ENCODE data around the gene NISCH.
"Not testable (repeated sequence)": the region's sequence is repeated elsewhere in the genome, so short reads cannot be mapped to it uniquely, and the experiment has no call there.

Gene NISCH

GRCh38 chr3:52515192-52515591 lies 59.8 kb downstream of the NISCH start:
- DNase-seq, result no peak

DNA sequence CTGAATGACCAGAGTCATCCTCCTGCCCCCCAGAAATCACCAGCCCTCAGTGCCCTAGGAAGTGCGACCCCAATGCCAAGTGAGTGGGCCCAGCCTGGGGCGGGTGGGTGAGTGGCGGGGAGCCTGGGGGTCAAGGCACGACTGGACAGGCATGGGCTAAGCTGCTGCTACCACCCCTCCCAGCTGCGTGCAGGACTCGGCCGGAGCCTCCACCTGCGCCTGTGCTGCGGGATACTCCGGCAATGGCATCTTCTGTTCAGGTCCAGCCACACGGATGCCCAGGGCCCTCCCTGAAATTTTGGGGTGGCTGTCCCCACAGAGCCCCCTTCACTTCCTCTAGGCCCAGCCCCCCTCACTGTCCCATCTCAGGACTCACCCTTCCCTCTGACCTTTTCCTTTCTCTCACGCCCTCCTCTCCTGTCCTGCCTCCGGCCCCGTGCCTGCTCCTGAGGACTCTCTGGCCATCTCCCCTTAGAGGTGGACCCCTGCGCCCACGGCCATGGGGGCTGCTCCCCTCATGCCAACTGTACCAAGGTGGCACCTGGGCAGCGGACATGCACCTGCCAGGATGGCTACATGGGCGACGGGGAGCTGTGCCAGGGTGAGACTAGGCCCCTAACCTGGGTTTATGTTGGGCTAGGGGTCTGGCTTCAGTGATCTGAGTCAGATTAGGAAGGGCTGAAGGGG lies 61.2 kb downstream of the NISCH start:
- DNase-seq, result no peak

GRCh38 chr3:52517796-52518722 lies 62.7 kb downstream of the NISCH start:
- no peak for DNase-seq

DNA sequence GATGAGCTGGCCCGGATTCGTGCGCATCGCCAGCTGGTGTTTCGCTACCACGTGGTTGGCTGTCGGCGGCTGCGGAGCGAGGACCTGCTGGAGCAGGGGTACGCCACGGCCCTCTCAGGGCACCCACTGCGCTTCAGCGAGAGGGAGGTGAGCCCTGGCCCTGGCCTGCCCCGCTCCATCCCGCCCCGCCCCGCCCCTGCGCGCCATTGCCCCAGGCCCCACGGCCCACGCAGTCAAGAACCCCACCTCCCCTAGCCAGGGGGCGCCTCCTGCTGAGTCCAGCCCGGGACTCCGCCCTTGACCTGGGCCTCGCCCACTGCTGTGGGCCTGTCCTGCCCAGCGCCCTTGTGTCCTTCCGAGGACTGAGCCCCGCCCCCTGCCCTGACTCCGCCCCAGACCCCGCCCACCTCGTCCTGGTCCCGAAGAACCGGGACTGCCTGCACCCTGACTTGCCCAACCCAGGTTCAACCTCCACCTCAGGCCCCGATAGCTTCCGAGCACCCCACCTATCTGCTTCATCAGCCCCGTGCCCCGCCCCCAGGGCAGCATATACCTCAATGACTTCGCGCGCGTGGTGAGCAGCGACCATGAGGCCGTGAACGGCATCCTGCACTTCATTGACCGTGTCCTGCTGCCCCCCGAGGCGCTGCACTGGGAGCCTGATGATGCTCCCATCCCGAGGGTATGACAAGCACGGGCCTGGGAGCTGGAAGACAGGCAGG lies 63.5 kb downstream of the NISCH start:
- DNase-seq, result no peak

DNA sequence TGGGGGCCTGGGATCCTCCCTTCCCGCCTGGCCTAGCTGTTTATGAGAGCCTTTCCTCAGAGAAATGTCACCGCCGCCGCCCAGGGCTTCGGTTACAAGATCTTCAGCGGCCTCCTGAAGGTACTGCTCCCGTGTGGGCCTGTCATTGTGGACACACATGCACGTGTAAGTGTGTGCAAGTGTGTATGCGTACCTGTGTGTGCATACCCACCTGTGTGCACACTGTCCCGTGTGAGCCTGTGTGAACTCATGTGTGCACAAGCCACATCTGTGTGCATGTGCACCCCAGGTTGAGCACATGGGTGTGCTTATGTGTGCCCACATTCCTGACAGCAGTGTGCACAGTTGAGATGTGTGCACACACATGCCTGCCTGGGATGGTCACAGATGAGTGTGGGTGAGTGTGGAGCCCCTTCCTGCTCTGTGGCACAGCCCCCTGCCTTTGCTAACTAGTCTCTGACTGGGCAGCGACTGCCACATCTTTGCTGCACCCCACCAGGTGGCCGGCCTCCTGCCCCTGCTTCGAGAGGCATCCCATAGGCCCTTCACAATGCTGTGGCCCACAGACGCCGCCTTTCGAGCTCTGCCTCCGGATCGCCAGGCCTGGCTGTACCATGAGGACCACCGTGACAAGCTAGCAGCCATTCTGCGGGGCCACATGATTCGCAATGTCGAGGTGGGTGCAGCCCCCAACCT lies 64.2 kb downstream of the NISCH start:
- DNase-seq, result no peak

- DNase-seq, result no peak
Observed at GRCh38 chr3:52520141-52520667, 64.8 kb downstream of the NISCH start.

DNA sequence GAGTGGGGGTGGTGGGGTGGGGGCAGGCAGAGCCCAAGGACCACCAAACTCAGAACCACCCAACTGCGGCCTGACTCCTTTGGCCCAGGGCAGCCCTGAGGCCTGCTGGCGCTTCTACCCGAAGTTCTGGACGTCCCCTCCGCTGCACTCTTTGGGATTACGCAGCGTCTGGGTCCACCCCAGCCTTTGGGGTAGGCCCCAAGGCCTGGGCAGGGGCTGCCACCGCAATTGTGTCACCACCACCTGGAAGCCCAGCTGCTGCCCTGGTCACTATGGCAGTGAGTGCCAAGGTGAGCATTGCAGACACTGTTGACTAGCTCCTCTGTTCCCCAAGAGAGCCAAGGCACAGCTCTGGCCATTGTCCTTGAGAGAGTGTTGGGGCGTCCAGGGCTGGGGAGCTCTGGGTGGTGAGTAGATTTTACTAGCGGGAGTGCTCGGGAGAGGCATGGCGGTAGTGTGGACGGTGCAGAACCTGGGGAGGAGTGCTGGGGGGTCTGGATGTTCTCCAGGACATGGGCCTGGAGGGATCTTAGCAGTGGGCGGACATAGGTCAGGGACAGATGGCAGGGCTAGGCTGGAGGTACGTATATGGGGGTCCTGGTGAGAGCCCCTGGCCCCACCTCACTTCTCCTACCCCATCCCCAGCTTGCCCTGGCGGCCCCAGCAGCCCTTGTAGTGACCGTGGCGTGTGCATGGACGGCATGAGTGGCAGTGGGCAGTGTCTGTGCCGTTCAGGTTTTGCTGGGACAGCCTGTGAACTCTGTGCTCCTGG lies 65.5 kb downstream of the NISCH start:
- no peak for DNase-seq

- no peak for DNase-seq
Observed at GRCh38 chr3:52521488-52521824, 66.1 kb downstream of the NISCH start.

DNA sequence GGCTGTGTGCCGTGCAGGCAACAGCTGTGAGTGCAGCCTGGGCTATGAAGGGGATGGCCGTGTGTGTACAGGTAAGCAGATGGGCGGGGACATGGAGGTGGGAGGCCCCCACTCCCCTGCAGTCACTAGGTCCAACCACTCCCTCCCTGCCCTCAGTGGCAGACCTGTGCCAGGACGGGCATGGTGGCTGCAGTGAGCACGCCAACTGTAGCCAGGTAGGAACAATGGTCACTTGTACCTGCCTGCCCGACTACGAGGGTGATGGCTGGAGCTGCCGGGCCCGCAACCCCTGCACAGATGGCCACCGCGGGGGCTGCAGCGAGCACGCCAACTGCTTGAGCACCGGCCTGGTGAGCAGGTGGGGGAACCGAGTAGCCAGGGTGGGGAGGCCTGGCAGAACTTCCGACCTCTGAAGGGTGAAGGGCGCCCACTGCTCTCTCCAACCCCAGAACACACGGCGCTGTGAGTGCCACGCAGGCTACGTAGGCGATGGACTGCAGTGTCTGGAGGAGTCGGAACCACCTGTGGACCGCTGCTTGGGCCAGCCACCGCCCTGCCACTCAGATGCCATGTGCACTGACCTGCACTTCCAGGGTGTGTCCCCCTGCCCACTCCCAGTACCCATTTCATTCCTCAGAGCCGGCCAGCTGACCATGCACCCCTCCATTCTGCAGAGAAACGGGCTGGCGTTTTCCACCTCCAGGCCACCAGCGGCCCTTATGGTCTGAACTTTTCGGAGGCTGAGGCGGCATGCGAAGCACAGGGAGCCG lies 66.7 kb downstream of the NISCH start:
- no peak for DNase-seq

DNA sequence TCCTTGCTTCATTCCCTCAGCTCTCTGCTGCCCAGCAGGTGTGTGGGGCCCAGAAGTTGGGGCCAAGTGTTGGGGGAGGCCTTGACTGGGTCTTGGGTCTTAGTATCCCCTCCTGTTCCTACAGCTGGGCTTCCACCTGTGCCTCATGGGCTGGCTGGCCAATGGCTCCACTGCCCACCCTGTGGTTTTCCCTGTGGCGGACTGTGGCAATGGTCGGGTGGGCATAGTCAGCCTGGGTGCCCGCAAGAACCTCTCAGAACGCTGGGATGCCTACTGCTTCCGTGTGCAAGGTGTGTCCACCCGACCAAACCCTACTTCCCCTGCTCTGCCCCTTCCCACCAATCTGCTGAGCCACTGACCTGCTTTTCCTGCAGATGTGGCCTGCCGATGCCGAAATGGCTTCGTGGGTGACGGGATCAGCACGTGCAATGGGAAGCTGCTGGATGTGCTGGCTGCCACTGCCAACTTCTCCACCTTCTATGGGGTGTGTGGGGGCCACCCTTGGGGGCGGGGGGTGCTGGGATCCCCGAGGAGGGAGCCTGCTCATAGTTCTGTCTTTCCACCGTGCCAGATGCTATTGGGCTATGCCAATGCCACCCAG lies 67.3 kb downstream of the NISCH start:
- DNase-seq, result no peak

DNA sequence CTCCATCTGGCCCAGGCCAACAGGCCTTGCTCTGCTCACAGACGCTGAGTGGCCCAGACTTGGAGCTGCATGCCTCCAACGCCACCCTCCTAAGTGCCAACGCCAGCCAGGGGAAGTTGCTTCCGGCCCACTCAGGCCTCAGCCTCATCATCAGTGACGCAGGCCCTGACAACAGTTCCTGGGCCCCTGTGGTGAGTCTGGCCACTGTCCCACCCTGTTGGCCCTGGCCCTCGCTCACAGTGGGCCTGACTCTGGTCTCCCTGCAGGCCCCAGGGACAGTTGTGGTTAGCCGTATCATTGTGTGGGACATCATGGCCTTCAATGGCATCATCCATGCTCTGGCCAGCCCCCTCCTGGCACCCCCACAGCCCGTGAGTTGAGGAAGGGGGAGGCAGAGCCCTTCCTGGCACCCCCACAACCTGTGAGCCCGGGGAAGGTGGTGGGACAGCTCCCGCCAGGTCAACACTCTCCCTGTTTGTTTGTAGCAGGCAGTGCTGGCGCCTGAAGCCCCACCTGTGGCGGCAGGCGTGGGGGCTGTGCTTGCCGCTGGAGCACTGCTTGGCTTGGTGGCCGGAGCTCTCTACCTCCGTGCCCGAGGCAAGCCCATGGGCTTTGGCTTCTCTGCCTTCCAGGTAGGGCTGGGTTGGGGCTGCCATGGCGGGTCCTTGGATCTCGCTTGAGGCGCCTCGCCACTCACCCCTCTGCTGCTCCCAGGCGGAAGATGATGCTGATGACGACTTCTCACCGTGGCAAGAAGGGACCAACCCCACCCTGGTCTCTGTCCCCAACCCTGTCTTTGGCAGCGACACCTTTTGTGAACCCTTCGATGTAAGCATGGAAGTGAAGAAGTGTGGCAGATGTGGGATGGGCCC lies 68.2 kb downstream of the NISCH start:
- DNase-seq, result no peak

DNA sequence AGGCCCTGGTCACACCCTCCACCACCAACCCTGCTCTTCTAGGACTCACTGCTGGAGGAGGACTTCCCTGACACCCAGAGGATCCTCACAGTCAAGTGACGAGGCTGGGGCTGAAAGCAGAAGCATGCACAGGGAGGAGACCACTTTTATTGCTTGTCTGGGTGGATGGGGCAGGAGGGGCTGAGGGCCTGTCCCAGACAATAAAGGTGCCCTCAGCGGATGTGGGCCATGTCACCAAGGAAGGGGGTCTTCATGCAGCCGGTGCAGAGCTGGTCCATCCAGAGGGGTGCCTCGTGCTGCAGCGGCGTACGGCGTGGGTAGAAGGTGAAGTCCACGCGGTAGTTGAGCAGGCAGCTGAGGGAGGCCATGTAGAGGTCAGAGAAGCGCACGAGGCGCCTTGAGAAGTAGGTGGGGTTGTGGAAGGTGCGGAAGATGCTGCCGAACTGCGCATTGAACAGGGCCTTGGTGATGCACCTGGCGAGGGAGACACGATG lies 68.9 kb downstream of the NISCH start:
- peak in 1 of 2 donors; percentile 24 for DNase-seq

DNA sequence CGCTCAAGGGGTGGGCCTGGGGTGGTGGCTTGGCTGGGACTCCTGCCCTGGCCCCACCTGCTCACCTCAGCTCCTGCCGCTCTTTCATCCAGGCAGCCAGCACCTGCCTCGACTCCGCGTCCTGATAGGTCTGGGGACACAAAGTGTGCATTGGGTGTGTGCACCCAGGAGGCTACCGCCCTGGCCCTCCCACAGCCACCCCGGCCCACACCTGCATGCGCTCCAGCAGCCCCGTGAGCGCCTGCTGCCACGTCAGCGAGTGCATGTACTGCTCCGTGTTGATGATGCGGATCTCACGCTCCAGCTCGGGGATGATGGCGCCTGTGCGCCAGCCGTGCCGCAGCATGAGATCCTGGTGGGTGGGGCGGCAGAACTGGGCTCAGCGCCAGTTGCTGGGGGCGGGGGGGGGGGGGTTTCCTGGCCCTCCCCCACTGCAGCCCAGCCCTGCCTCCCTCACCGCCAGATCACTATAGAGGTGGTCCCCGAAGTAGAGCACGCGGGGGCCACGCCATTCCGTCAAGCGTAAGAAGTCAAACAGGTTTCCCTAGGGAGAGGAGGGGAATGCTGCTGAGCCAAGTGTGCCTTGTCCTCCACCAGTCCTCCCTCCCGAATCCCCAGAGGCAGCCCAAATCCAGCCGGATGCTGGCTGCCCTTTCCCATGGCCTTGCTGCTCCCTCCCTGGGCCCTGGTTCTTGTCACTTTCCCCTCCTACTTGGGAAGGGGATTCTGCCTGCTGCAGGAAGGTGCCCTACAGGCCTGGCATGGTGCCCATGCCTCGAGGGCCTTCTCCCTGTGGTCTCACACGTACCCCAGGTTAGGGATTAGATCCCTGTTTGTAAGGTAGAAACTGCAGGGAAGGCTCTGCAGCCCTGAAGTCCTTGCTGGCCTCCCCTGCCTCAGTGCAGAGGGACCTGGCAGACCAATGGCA lies 69.6 kb downstream of the NISCH start:
- no peak for DNase-seq

GRCh38 chr3:52525680-52526561 lies 70.5 kb downstream of the NISCH start:
- no peak for DNase-seq

DNA sequence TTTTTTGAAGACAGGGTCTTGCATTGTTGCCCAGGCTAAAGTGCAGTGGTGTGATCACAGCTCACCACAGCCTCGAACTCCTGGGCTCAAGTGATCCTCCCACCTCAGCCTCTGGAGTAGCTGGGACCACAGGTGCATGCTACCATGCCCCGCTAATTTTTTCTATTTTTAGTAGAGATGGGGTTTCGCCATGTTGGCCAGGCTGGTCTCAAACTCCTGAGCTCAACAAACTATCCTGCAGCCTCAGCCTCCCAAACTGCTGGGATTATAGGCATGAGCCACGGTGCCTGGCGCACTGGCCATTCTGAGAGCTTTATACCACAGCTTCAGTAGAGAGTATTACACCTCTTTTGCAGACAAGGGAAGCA lies 71.3 kb downstream of the NISCH start:
- not testable (repeated sequence) for DNase-seq

GRCh38 chr3:52527039-52527731 lies 71.8 kb downstream of the NISCH start:
- no peak for DNase-seq

All from inflammatory macrophage (primary cell).